Measurements from ENCODE around the gene NTM. TPM values are rescaled to one million over a fixed set of nuclear protein-coding genes. Genes with fewer than 3 reads are reported as not detected.

The NTM gene
- total and polyA plus RNA-seq, 2 donors (not counting 3 experiments of a cell fraction or from before 2014, with no cell fraction given): 1.00 to 1.1 TPM

GRCh38 chr11:131392528-131393255, 22.3 kb downstream of the NTM start:
- Histone ChIP-seq H3K79me2 (ENCODE audit: control insufficient read depth, insufficient read depth, low read length) (no peaks in the 10 kb centered on the region), H3K4me1 (ENCODE audit: control insufficient read depth, extremely low read depth, insufficient read depth, low read length) (no peaks in the 10 kb centered on the region), H3K27ac (ENCODE audit: insufficient read depth, low read depth, low read length) (no peak overlapping the region), H3K9me1 (replicated peaks; ENCODE audit: control insufficient read depth, extremely low read depth, insufficient read depth, low read length) (no peaks in the 10 kb centered on the region), H4K20me1 (replicated peaks; ENCODE audit: control insufficient read depth, extremely low read depth, insufficient read depth, low read length) (no peaks in the 10 kb centered on the region), H3K4me2 (ENCODE audit: insufficient read depth, low read length) (no peak overlapping the region), H3K4me3 (replicated peaks in 1 of 3; ENCODE audit: insufficient read depth in 1 of 3, low read depth in 1 of 3, low read length in 3 of 3) (no peak overlapping the region), H3K9me3 (replicated peaks; ENCODE audit: control insufficient read depth, insufficient read depth, low read length) (no peaks in the 10 kb centered on the region), H3K36me3 (ENCODE audit: control insufficient read depth in 2 of 2, extremely low read depth in 1 of 2, insufficient read depth in 2 of 2, low read length in 2 of 2) (no peaks in the 10 kb centered on the region), H3K9ac (replicated peaks; ENCODE audit: extremely low read depth, insufficient read depth, low read length) (no peak overlapping the region), H2AFZ (ENCODE audit: low read depth, low read length) (no peak overlapping the region), H3K27me3 (ENCODE audit: control insufficient read depth in 2 of 2, insufficient read depth in 2 of 2, low read length in 2 of 2) (no peaks in the 10 kb centered on the region)
- CTCF ChIA-PET: no interaction called here
- DNase-seq (ENCODE audit: low read depth, low spot score) (no peak), FAIRE-seq (no peak)
- BruUV-seq (replicated peaks): no TSS peak
- intact Hi-C loops (cut with micrococcal nuclease): no loop called here
- dilution Hi-C loops (cut with MboI; ENCODE audit: extremely low pct_ligation_motif_present, low sequenced_read_pairs): no loop called here
- POLR2A ChIA-PET: no interaction called here
- TF ChIP-seq POLR2A (IDR thresholded peaks at IDR 0.05; ENCODE audit: low read depth, low read length): no peak
- no peak for TF ChIP-seq GATA2 (IDR thresholded peaks at IDR 0.05; ENCODE audit: insufficient read depth, insufficient read length, low read depth, low read length)
- TF ChIP-seq POLR2AphosphoS5 (IDR thresholded peaks at IDR 0.05; ENCODE audit: insufficient read depth, low read depth, low read length): no peak
- no peak for TF ChIP-seq FOS (IDR thresholded peaks at IDR 0.05; ENCODE audit: borderline replicate concordance, insufficient read depth, low read length)
- TF ChIP-seq JUN (IDR thresholded peaks at IDR 0.05; ENCODE audit: borderline replicate concordance, insufficient read depth, insufficient read length, low read depth): no peak

DNA sequence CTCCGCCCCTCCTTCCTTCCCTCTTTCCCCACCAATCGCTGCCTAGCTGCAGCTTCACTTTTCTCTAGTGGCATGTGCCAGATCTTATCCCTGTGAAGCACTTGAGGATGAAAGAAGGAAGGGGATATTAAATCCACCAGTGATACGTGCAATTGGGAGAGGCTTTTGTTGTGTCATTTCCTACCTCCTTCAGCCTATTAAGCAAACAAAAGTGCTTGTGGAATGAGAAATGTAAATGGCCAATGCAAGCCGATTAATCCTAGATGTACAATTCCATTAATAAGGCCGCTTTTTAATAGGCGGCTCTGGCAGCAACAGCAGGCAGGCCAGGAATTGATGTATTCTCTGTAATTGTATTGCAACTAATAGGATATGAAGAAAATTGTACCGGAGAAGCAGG, 23.3 kb downstream of the NTM start:
- H4K20me1 ChIP-seq (replicated peaks; ENCODE audit: control insufficient read depth, extremely low read depth, insufficient read depth, low read length): no peaks in the 10 kb centered on the region
- FAIRE-seq (no peak), DNase-seq (ENCODE audit: low read depth, low spot score) (no peak)
- no peaks in the 10 kb centered on the region for H3K9me1 ChIP-seq (replicated peaks; ENCODE audit: control insufficient read depth, extremely low read depth, insufficient read depth, low read length)
- no TSS peak for BruUV-seq (replicated peaks)
- no peaks in the 10 kb centered on the region for H3K9me3 ChIP-seq (replicated peaks; ENCODE audit: control insufficient read depth, insufficient read depth, low read length)
- no peaks in the 10 kb centered on the region for H3K36me3 ChIP-seq (ENCODE audit: control insufficient read depth in 2 of 2, extremely low read depth in 1 of 2, insufficient read depth in 2 of 2, low read length in 2 of 2)
- H3K4me3 ChIP-seq (replicated peaks in 1 of 3; ENCODE audit: insufficient read depth in 1 of 3, low read depth in 1 of 3, low read length in 3 of 3): no peak overlapping the region
- dilution Hi-C loops (cut with MboI; ENCODE audit: extremely low pct_ligation_motif_present, low sequenced_read_pairs): no loop called here
- no peaks in the 10 kb centered on the region for H3K27me3 ChIP-seq (ENCODE audit: control insufficient read depth in 2 of 2, insufficient read depth in 2 of 2, low read length in 2 of 2)
- H3K4me2 ChIP-seq (ENCODE audit: insufficient read depth, low read length): no peak overlapping the region
- no peak overlapping the region for H3K9ac ChIP-seq (replicated peaks; ENCODE audit: extremely low read depth, insufficient read depth, low read length)
- TF ChIP-seq POLR2A (IDR thresholded peaks at IDR 0.05; ENCODE audit: low read depth, low read length) (no peak), CTCF (IDR thresholded peaks at IDR 0.05; ENCODE audit: extremely low read depth in 1 of 2, insufficient read depth in 1 of 2, low read depth in 1 of 2, low read length in 2 of 2) (no peak), POLR2AphosphoS5 (IDR thresholded peaks at IDR 0.05; ENCODE audit: insufficient read depth, low read depth, low read length) (no peak), JUN (IDR thresholded peaks at IDR 0.05; ENCODE audit: borderline replicate concordance, insufficient read depth, insufficient read length, low read depth) (no peak), FOS (IDR thresholded peaks at IDR 0.05; ENCODE audit: borderline replicate concordance, insufficient read depth, low read length) (no peak), MYC (IDR thresholded peaks at IDR 0.05; ENCODE audit: low read depth, low read length) (no peak), EZH2 (IDR thresholded peaks at IDR 0.05; ENCODE audit: borderline replicate concordance, low read depth, low read length, severe bottlenecking) (no peak), GATA2 (IDR thresholded peaks at IDR 0.05; ENCODE audit: insufficient read depth, insufficient read length, low read depth, low read length) (no peak), MAX (IDR thresholded peaks at IDR 0.05; ENCODE audit: insufficient read depth, insufficient read length) (no peak)
- H3K4me1 ChIP-seq (ENCODE audit: control insufficient read depth, extremely low read depth, insufficient read depth, low read length): no peaks in the 10 kb centered on the region
- CTCF ChIA-PET: no interaction called here
- no peaks in the 10 kb centered on the region for H3K79me2 ChIP-seq (ENCODE audit: control insufficient read depth, insufficient read depth, low read length)
- no peak overlapping the region for H3K27ac ChIP-seq (ENCODE audit: insufficient read depth, low read depth, low read length)
- intact Hi-C loops (cut with micrococcal nuclease): no loop called here
- H2AFZ ChIP-seq (ENCODE audit: low read depth, low read length): no peak overlapping the region
- POLR2A ChIA-PET: no interaction called here

Measured in endothelial cell of umbilical vein (primary cell).